NB4 (cell line): ENCODE measurements around the gene USB1.

Source experiments
- CTCF ChIP-seq: IDR thresholded peaks from one replicate; pipeline ENCODE4 v1.5.1; 2012; ENCODE audit warnings: low read depth, low read length
- POLR2A ChIP-seq: IDR thresholded peaks from 2 replicates; pipeline ENCODE4 v1.6.1; 2011; ENCODE audit warnings: mild to moderate bottlenecking; ENCODE audit not compliant: insufficient read length; ENCODE audit errors: extremely low read depth

GRCh38 chr16:57995721-57996405 lies 5.3 kb upstream of the USB1 start:
- TF ChIP-seq CTCF (no peak), POLR2A (no peak)
